MM.1S (cell line): ENCODE measurements around the gene NUP153.

ENCODE experiments used
- DNase-seq: peaks from one replicate; pipeline ENCODE4 v3.0.0-alpha.2; 2015
- H2AFZ ChIP-seq: fragments of 300-600 bp; sonication (generic); 2 replicates; pipeline ENCODE4 v1.6.0; 2016; ENCODE audit warnings: antibody characterized with exemption, low read length
- H3F3A ChIP-seq: fragments of 300-600 bp; sonication (generic); 2 replicates; pipeline ENCODE4 v1.6.1; 2016; ENCODE audit warnings: mild to moderate bottlenecking, antibody characterized with exemption, low read length, moderate library complexity, mixed read lengths; ENCODE audit not compliant: insufficient read depth
- H3K27ac ChIP-seq: fragments of 300-600 bp; sonication (generic); 2 replicates; pipeline ENCODE4 v1.5.1; 2016; ENCODE audit warnings: mild to moderate bottlenecking, low read length
- H3K27me3 ChIP-seq: fragments of 300-600 bp; sonication (generic); replicated peaks from 2 replicates; pipeline ENCODE4 v1.6.0; 2016; ENCODE audit warnings: low read length; ENCODE audit not compliant: insufficient read depth
- H3K36me3 ChIP-seq: fragments of 300-600 bp; sonication (generic); replicated peaks from 2 replicates; pipeline ENCODE4 v1.6.1; 2016; ENCODE audit warnings: mild to moderate bottlenecking, low read length, mixed read lengths; ENCODE audit not compliant: insufficient read depth
- H3K4me1 ChIP-seq: fragments of 300-600 bp; sonication (generic); 2 replicates; pipeline ENCODE4 v1.6.1; 2016; ENCODE audit warnings: low read length, mixed read lengths
- H3K4me2 ChIP-seq: fragments of 300-600 bp; sonication (generic); 2 replicates; pipeline ENCODE4 v1.6.0; 2016; ENCODE audit warnings: low read depth, low read length
- H3K4me3 ChIP-seq: fragments of 300-600 bp; sonication (generic); 2 replicates; pipeline ENCODE4 v1.5.1; 2016; ENCODE audit warnings: low read length, mixed read lengths
- H3K79me2 ChIP-seq: fragments of 300-600 bp; sonication (generic); 2 replicates; pipeline ENCODE4 v1.6.1; 2016; ENCODE audit warnings: mixed run types, low read length, mixed read lengths
- H3K9ac ChIP-seq: fragments of 300-600 bp; sonication (generic); 2 replicates; pipeline ENCODE4 v1.6.1; 2016; ENCODE audit warnings: low read length, mixed read lengths
- H3K9me2 ChIP-seq: fragments of 300-600 bp; sonication (generic); replicated peaks from 2 replicates; pipeline ENCODE4 v1.6.1; 2016; ENCODE audit warnings: mild to moderate bottlenecking, low read length, mixed read lengths; ENCODE audit not compliant: insufficient read depth
- H3K9me3 ChIP-seq: fragments of 300-600 bp; sonication (generic); replicated peaks from 2 replicates; pipeline ENCODE4 v1.6.1; 2016; ENCODE audit warnings: mild to moderate bottlenecking, low read length, mixed read lengths; ENCODE audit not compliant: insufficient read depth
- H4K20me1 ChIP-seq: fragments of 300-600 bp; sonication (generic); 2 replicates; pipeline ENCODE4 v1.6.1; 2016; ENCODE audit warnings: mild to moderate bottlenecking, low read length, moderate library complexity, mixed read lengths; ENCODE audit not compliant: insufficient read depth
- EZH2 ChIP-seq: fragments of 300-600 bp; sonication (generic); optimal IDR thresholded peaks from 2 replicates; pipeline ENCODE3; 2017; ENCODE audit warnings: low read depth, mild to moderate bottlenecking, antibody characterized with exemption, low read length, mixed read lengths
- EZH2phosphoT487 ChIP-seq: fragments of 300-600 bp; sonication (generic); IDR thresholded peaks from 2 replicates; pipeline ENCODE4 v1.6.1; 2018; ENCODE audit warnings: antibody characterized with exemption, low read length
- TF ChIP-seq, protein P1 (sequence below): fragments of 300-600 bp; sonication (generic); IDR thresholded peaks from 2 replicates; pipeline ENCODE4 v1.5.1; 2016; ENCODE audit warnings: antibody characterized with exemption, low read length, mixed read lengths

Gene NUP153

DNA sequence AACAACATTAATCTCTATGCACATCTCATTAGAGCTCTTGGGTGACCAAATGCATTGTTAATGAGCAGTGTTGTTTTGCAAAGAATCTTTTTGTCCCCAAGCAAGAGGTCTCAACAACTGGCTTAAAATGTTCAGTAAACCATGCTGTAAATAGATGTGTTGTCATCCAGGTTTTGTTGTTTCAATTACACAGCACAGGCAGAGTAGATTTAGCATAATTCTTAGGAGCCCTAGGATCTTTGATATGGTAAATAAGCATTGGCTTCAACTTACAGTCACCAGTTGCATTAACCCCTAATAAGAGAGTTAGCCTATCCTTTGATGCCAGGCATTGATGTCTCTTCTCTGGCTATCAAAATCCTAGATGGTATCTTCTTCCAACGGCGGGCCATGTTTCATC is 23.3 kb downstream of the NUP153 start:
- Histone ChIP-seq H3K27ac (no peak overlapping the region), H3K4me1 (no peaks in the 10 kb centered on the region), H3K9me2 (no peaks in the 10 kb centered on the region), H3K36me3 (peaks cover 4% of the 10 kb centered on the region), H2AFZ (no peak overlapping the region), H3K9me3 (no peaks in the 10 kb centered on the region), H3K79me2 (peaks cover 98% of the 10 kb centered on the region), H3K4me3 (no peak overlapping the region), H3K9ac (no peak overlapping the region), H4K20me1 (peaks cover 59% of the 10 kb centered on the region), H3K4me2 (no peak overlapping the region), H3K27me3 (no peaks in the 10 kb centered on the region), H3F3A (0 out of 2 replicates have a peak, but pooled peaks cover 2% of the 10 kb centered on the region)
- no peak for TF ChIP-seq EZH2
- no peak for TF ChIP-seq EZH2phosphoT487
- TF ChIP-seq, protein P1, sequence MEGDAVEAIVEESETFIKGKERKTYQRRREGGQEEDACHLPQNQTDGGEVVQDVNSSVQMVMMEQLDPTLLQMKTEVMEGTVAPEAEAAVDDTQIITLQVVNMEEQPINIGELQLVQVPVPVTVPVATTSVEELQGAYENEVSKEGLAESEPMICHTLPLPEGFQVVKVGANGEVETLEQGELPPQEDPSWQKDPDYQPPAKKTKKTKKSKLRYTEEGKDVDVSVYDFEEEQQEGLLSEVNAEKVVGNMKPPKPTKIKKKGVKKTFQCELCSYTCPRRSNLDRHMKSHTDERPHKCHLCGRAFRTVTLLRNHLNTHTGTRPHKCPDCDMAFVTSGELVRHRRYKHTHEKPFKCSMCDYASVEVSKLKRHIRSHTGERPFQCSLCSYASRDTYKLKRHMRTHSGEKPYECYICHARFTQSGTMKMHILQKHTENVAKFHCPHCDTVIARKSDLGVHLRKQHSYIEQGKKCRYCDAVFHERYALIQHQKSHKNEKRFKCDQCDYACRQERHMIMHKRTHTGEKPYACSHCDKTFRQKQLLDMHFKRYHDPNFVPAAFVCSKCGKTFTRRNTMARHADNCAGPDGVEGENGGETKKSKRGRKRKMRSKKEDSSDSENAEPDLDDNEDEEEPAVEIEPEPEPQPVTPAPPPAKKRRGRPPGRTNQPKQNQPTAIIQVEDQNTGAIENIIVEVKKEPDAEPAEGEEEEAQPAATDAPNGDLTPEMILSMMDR, result no peak
- no peak for DNase-seq

GRCh38 chr6:17679726-17680125 is 27.0 kb downstream of the NUP153 start:
- Histone ChIP-seq H3K4me2 (no peak overlapping the region), H3K27ac (no peak overlapping the region), H3K9ac (no peak overlapping the region), H4K20me1 (peaks cover 76% of the 10 kb centered on the region), H3K4me3 (no peak overlapping the region), H3K36me3 (0 out of 2 replicates have a peak, but pooled peaks cover 2% of the 10 kb centered on the region), H3F3A (no peaks in the 10 kb centered on the region), H3K9me3 (no peaks in the 10 kb centered on the region), H3K4me1 (no peaks in the 10 kb centered on the region), H3K9me2 (no peaks in the 10 kb centered on the region), H2AFZ (no peak overlapping the region), H3K79me2 (peaks cover 100% of the 10 kb centered on the region), H3K27me3 (no peaks in the 10 kb centered on the region)
- TF ChIP-seq, protein P1, result no peak
- no peak for TF ChIP-seq EZH2
- TF ChIP-seq EZH2phosphoT487, result no peak
- no peak for DNase-seq

DNA sequence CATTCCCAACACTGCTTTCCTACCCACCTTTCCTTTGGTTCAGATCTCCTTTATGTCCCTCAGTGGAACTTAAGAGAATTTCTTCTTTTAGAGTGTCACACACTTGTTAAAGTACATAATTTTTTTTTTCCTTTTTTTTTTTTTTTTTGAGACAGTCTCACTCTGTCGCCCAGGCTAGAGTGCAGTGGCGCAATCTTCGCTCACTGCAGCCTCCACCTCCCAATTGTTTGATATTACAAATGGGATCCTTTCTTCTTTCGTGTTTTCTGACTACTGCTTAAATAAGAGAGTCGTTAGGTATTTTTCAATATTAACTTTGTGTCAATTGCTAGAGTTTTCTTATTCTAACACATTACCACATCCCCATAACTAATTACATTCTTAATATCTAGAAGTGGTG is 29.1 kb downstream of the NUP153 start:
- no peaks in the 10 kb centered on the region for H3K4me1 ChIP-seq
- TF ChIP-seq, protein P1, result no peak
- TF ChIP-seq EZH2 (no peak), EZH2phosphoT487 (no peak)
- peaks cover 2% of the 10 kb centered on the region; the same call in 1 of the 2 replicates for H3K36me3 ChIP-seq
- H4K20me1 ChIP-seq, result peaks cover 75% of the 10 kb centered on the region
- H3K9me3 ChIP-seq, result no peaks in the 10 kb centered on the region
- no peak overlapping the region for H2AFZ ChIP-seq
- no peak overlapping the region for H3K4me2 ChIP-seq
- H3K9me2 ChIP-seq, result no peaks in the 10 kb centered on the region
- H3K27ac ChIP-seq, result no peak overlapping the region
- no peak overlapping the region for H3K9ac ChIP-seq
- no peak overlapping the region for H3K4me3 ChIP-seq
- no peaks in the 10 kb centered on the region for H3F3A ChIP-seq
- DNase-seq, result no peak
- no peaks in the 10 kb centered on the region for H3K27me3 ChIP-seq
- peaks cover 99% of the 10 kb centered on the region for H3K79me2 ChIP-seq
